CD4-positive, alpha-beta memory T cell (primary cell): ENCODE data around the gene PKLR. TPM values are rescaled to one million over a fixed set of nuclear protein-coding genes. Genes with fewer than 3 reads are reported as not detected.
"Not testable (repeated sequence)": the region's sequence is repeated elsewhere in the genome, so short reads cannot be mapped to it uniquely, and the experiment has no call there.

Source experiments
- CTCF ChIA-PET: fragments of 350-600 bp; sonication (Branson Sonifier 250); formaldehyde crosslinking; loops from one replicate; lab custom pipeline; 2021; ENCODE audit warnings: inconsistent platforms; ENCODE audit not compliant: partially characterized antibody; lab: Charles Lee
- POLR2A ChIA-PET: fragments of 350-600 bp; sonication (Branson Sonifier 250); formaldehyde crosslinking; loops from one replicate; lab custom pipeline; 2021; ENCODE audit not compliant: partially characterized antibody; lab: Charles Lee
- DNase-seq, 5 donors: peaks; one replicate each; pipeline versions ENCODE4 v3.0.0 to v3.0.0-alpha.2; 2020 to 2022; ENCODE audit warnings: mixed read lengths in 1 of 5
- H3K27ac ChIP-seq: one replicate; pipeline ENCODE4 v1.7.0; 2013; ENCODE audit warnings: low read depth, low read length
- H3K27me3 ChIP-seq: 2 replicates; pipeline ENCODE4 v1.7.0; 2013; ENCODE audit warnings: mild to moderate bottlenecking, low read length, moderate library complexity; ENCODE audit not compliant: insufficient read depth
- H3K36me3 ChIP-seq: 2 replicates; pipeline ENCODE4 v1.7.0; 2013; ENCODE audit warnings: mild to moderate bottlenecking, low read length, moderate library complexity; ENCODE audit not compliant: insufficient read depth
- H3K4me1 ChIP-seq: 2 replicates; pipeline ENCODE4 v1.7.0; 2013; ENCODE audit warnings: mild to moderate bottlenecking, low read length, moderate library complexity; ENCODE audit not compliant: insufficient read depth
- H3K4me3 ChIP-seq, 2 donors: one replicate each; pipeline ENCODE4 v1.7.0; 2013; ENCODE audit warnings: low read length in 2 of 2, mild to moderate bottlenecking in 1 of 2
- H3K9me3 ChIP-seq, 2 donors: one replicate each; pipeline ENCODE4 v1.7.0; 2013; ENCODE audit warnings: low read length in 2 of 2, control low read depth in 1 of 2; ENCODE audit not compliant: control insufficient read depth in 1 of 2
- H3K27ac Mint-ChIP-seq, 7 donors: one replicate each; pipeline ENCODE4 v1.8.0; 2020 to 2021; ENCODE audit warnings: mixed read lengths in 7 of 7, mild to moderate bottlenecking in 6 of 7, inconsistent platforms in 3 of 7, moderate library complexity in 3 of 7
- H3K27me3 Mint-ChIP-seq, 2 donors: one replicate each; pipeline ENCODE4 v1.8.0; 2020 to 2021; ENCODE audit warnings: mixed read lengths in 2 of 2
- H3K36me3 Mint-ChIP-seq, 2 donors: one replicate each; pipeline ENCODE4 v1.8.0; 2020 to 2021; ENCODE audit warnings: mixed read lengths in 2 of 2, inconsistent platforms in 1 of 2, mild to moderate bottlenecking in 1 of 2
- H3K4me1 Mint-ChIP-seq, 4 donors: one replicate each; pipeline ENCODE4 v1.8.0; 2020 to 2021; ENCODE audit warnings: mixed read lengths in 4 of 4, mild to moderate bottlenecking in 1 of 4
- H3K4me3 Mint-ChIP-seq, 8 donors: one replicate each; pipeline ENCODE4 v1.8.0; 2020 to 2021; ENCODE audit warnings: mixed read lengths in 8 of 8, mild to moderate bottlenecking in 7 of 8, moderate library complexity in 6 of 8, inconsistent platforms in 3 of 8
- H3K9me3 Mint-ChIP-seq, 8 donors: one replicate each; pipeline ENCODE4 v1.8.0; 2020 to 2021; ENCODE audit warnings: mixed read lengths in 8 of 8, mild to moderate bottlenecking in 5 of 8, inconsistent platforms in 3 of 8, moderate library complexity in 1 of 8
- intact Hi-C: fragments of 100-400 bp; cut with micrococcal nuclease; formaldehyde crosslinking; loops from one replicate; pipeline ENCODE4 v1.15.1; 2023
- polyA plus RNA-seq, 2 donors: library from polyadenylated mRNA; unstranded; fragments of 300-500 nt; fragmentation: Illumina TruSeq; gene quantifications; one replicate each; pipeline ENCODE4 v1.2.3, GENCODE V29; 2021
- total RNA-seq, 2 experiments: library from RNA; stranded (reverse); gene quantifications; one replicate each; pipeline ENCODE4 v1.2.3, GENCODE V29; 2021

Gene PKLR
- total and polyA plus RNA-seq, 4 experiments from 2014 or later, result not detected

- POLR2A ChIA-PET, intact Hi-C loops: not testable (repeated sequence)
- CTCF ChIA-PET, result interaction anchor here (0.7 to 3.7 kb wide), 4 partner anchors 52 to 352 kb away, joined by 3 to 13 read pairs (median 4); partner anchors contain the start of genes KRTCAP2 and RUSC1
These were observed 54.4 kb downstream of the PKLR start for GRCh38 chr1:155246796-155247195.

GRCh38 chr1:155245163-155245524, 56.1 kb downstream of the PKLR start:
- intact Hi-C loops, result no loop called here
- ChIA-PET POLR2A (interaction anchor here (0.6 to 3.5 kb wide), 19 partner anchors 9 to 872 kb away, joined by 3 to 47 read pairs (median 5); partner anchors contain the start of genes ASH1L, CLK2, ENTREP3 and KRTCAP2), CTCF (interaction anchor here (1.3 to 3.7 kb wide), 6 partner anchors 18 to 77 kb away, joined by 4 to 14 read pairs (median 7); partner anchors contain the start of genes KRTCAP2, MTX1, RUSC1 and THBS3)
- Mint-ChIP-seq H3K4me1 (peaks cover 14 to 56% (median 39%) of the 10 kb centered on the region in 4 donors), H3K36me3 (peaks cover 0 to 9% of the 10 kb centered on the region in 2 donors), H3K27ac (peak overlapping the region; percentile 95 to 100 (median 99)), H3K4me3 (peak overlapping the region; percentile 90 to 98 (median 93)), H3K27me3 (peaks cover 3% of the 10 kb centered on the region in 2 donors), H3K9me3 (peaks cover 0 to 9% (median 2%) of the 10 kb centered on the region in 8 donors)
- no peaks in the 10 kb centered on the region for H3K27me3 ChIP-seq
- peak overlapping the region; percentile 78 for H3K27ac ChIP-seq
- H3K9me3 ChIP-seq, result no peaks in the 10 kb centered on the region
- H3K36me3 ChIP-seq, result no peaks in the 10 kb centered on the region
- no peak for DNase-seq
- H3K4me1 ChIP-seq, result peaks cover 45% of the 10 kb centered on the region
- peak overlapping the region; percentile 11 to 73 for H3K4me3 ChIP-seq

More at GRCh38 chr1:155246796-155247195, 54.4 kb downstream of the PKLR start:
- Mint-ChIP-seq H3K27ac (peak overlapping the region in 2 of 7 donors; percentile 8 to 99), H3K4me1 (peaks cover 7 to 47% (median 27%) of the 10 kb centered on the region in 4 donors), H3K4me3 (peak overlapping the region in 2 of 8 donors; percentile 3 to 21)
- H3K9me3 ChIP-seq, H3K36me3 Mint-ChIP-seq, H3K4me3 ChIP-seq, H3K36me3 ChIP-seq, H3K27me3 ChIP-seq, H3K27ac ChIP-seq, H3K9me3 Mint-ChIP-seq, DNase-seq, H3K27me3 Mint-ChIP-seq: not testable (repeated sequence)
- peaks cover 30% of the 10 kb centered on the region for H3K4me1 ChIP-seq

- Histone ChIP-seq H3K36me3 (no peaks in the 10 kb centered on the region), H3K27me3 (no peaks in the 10 kb centered on the region), H3K27ac (peak overlapping the region; percentile 78), H3K4me3 (peak overlapping the region; percentile 11 to 73), H3K4me1 (peaks cover 47% of the 10 kb centered on the region), H3K9me3 (no peaks in the 10 kb centered on the region)
- peaks cover 0 to 9% of the 10 kb centered on the region in 2 donors for H3K36me3 Mint-ChIP-seq
- ChIA-PET CTCF (interaction anchor here (0.6 to 3.7 kb wide), 9 partner anchors 17 to 77 kb away, joined by 3 to 14 read pairs (median 5); partner anchors contain the start of genes KRTCAP2, MTX1, RUSC1 and THBS3), POLR2A (interaction anchor here (0.6 to 3.5 kb wide), 30 partner anchors 9 to 873 kb away, joined by 3 to 47 read pairs (median 4); partner anchors contain the start of genes ASH1L, CLK2, ENTREP3 and GON4L)
- peaks cover 0 to 9% (median 2%) of the 10 kb centered on the region in 8 donors for H3K9me3 Mint-ChIP-seq
- peak overlapping the region; percentile 90 to 98 (median 93) for H3K4me3 Mint-ChIP-seq
- H3K4me1 Mint-ChIP-seq, result peaks cover 14 to 58% (median 39%) of the 10 kb centered on the region in 4 donors
- H3K27ac Mint-ChIP-seq, result peak overlapping the region; percentile 95 to 100 (median 99)
- intact Hi-C loops, result loop anchor here (1.0 to 5.0 kb wide), 5 partner anchors 17 to 72 kb away; partner anchors contain the start of genes HCN3, KRTCAP2, MTX1 and THBS3
- H3K27me3 Mint-ChIP-seq, result peaks cover 3% of the 10 kb centered on the region in 2 donors
- peak; percentile 94 to 98 (median 96) for DNase-seq
These were observed 56.7 kb downstream of the PKLR start for GRCh38 chr1:155244368-155245162.

GRCh38 chr1:155242805-155243358, 58.4 kb downstream of the PKLR start:
- Mint-ChIP-seq H3K36me3 (peaks cover 3 to 20% of the 10 kb centered on the region in 2 donors), H3K9me3 (peaks cover 0 to 9% (median 2%) of the 10 kb centered on the region in 8 donors), H3K4me1 (peaks cover 16 to 59% (median 43%) of the 10 kb centered on the region in 4 donors), H3K27me3 (peaks cover 3% of the 10 kb centered on the region in 2 donors), H3K27ac (peak overlapping the region; percentile 84 to 100 (median 99)), H3K4me3 (peak overlapping the region; percentile 90 to 98 (median 93))
- DNase-seq, result no peak
- intact Hi-C loops, result loop anchor here (5.0 kb wide), 4 partner anchors 34 to 71 kb away; partner anchors contain the start of genes HCN3, KRTCAP2, MTX1 and THBS3
- Histone ChIP-seq H3K9me3 (no peaks in the 10 kb centered on the region), H3K4me1 (peaks cover 47% of the 10 kb centered on the region), H3K4me3 (no peak overlapping the region), H3K36me3 (no peaks in the 10 kb centered on the region), H3K27me3 (no peaks in the 10 kb centered on the region), H3K27ac (peak overlapping the region; percentile 78)
- CTCF ChIA-PET, result interaction anchor here (0.7 to 3.2 kb wide), 5 partner anchors 8 to 70 kb away, joined by 3 to 14 read pairs (median 4); partner anchors contain the start of genes KRTCAP2, MTX1 and THBS3
- POLR2A ChIA-PET, result interaction anchor here (0.8 to 3.5 kb wide), 8 partner anchors 11 to 81 kb away, joined by 3 to 47 read pairs (median 17); partner anchors contain the start of genes ENTREP3, MTX1, SCAMP3 and THBS3

GRCh38 chr1:155241841-155242264, 59.4 kb downstream of the PKLR start:
- H3K9me3 ChIP-seq, result no peaks in the 10 kb centered on the region
- peaks cover 6 to 28% of the 10 kb centered on the region in 2 donors for H3K36me3 Mint-ChIP-seq
- peaks cover 3% of the 10 kb centered on the region in 2 donors for H3K27me3 Mint-ChIP-seq
- H3K4me3 Mint-ChIP-seq, result peak overlapping the region in 4 of 8 donors; percentile 11 to 92 (median 52)
- ChIA-PET POLR2A (interaction anchor here (0.8 to 2.0 kb wide), 7 partner anchors 9 to 368 kb away, joined by 3 to 14 read pairs (median 4); partner anchors contain the start of genes ASH1L, CLK2 and KRTCAP2), CTCF (interaction anchor here (0.6 to 2.0 kb wide), 5 partner anchors 9 to 359 kb away, joined by 3 to 8 read pairs (median 4); no protein-coding TSS in a partner anchor)
- H3K9me3 Mint-ChIP-seq, result peaks cover 0 to 9% (median 2%) of the 10 kb centered on the region in 8 donors
- H3K4me1 ChIP-seq, result peaks cover 47% of the 10 kb centered on the region
- H3K27ac Mint-ChIP-seq, result peak overlapping the region; percentile 77 to 100 (median 90)
- H3K27me3 ChIP-seq, result no peaks in the 10 kb centered on the region
- H3K27ac ChIP-seq, result peak overlapping the region; percentile 14
- DNase-seq, result no peak
- intact Hi-C loops, result loop anchor here (5.0 kb wide), 4 partner anchors 35 to 70 kb away; partner anchors contain the start of genes HCN3, KRTCAP2, MTX1 and THBS3
- no peaks in the 10 kb centered on the region for H3K36me3 ChIP-seq
- peaks cover 16 to 62% (median 43%) of the 10 kb centered on the region in 4 donors for H3K4me1 Mint-ChIP-seq
- H3K4me3 ChIP-seq, result no peak overlapping the region

- Mint-ChIP-seq H3K4me1 (peaks cover 16 to 66% (median 48%) of the 10 kb centered on the region in 4 donors), H3K27ac (peak overlapping the region; percentile 77 to 99 (median 90)), H3K4me3 (peak overlapping the region; percentile 81 to 92 (median 88)), H3K36me3 (peaks cover 13 to 34% of the 10 kb centered on the region in 2 donors), H3K9me3 (peaks cover 0 to 9% (median 2%) of the 10 kb centered on the region in 8 donors), H3K27me3 (peaks cover 3% of the 10 kb centered on the region in 2 donors)
- Histone ChIP-seq H3K9me3 (no peaks in the 10 kb centered on the region), H3K36me3 (peaks cover 4% of the 10 kb centered on the region), H3K27me3 (no peaks in the 10 kb centered on the region), H3K4me1 (peaks cover 51% of the 10 kb centered on the region), H3K27ac (peak overlapping the region; percentile 57), H3K4me3 (peak overlapping the region; percentile 44 to 58)
- CTCF ChIA-PET, result interaction anchor here (0.6 to 2.0 kb wide), 4 partner anchors 9 to 360 kb away, joined by 3 to 8 read pairs (median 4); no protein-coding TSS in a partner anchor
- POLR2A ChIA-PET, result interaction anchor here (0.7 to 2.0 kb wide), 10 partner anchors 9 to 368 kb away, joined by 3 to 14 read pairs (median 4); partner anchors contain the start of genes ASH1L, CLK2 and KRTCAP2
- DNase-seq, result peak; percentile 70 to 81 (median 73)
- intact Hi-C loops, result loop anchor here (5.0 kb wide), 4 partner anchors 34 to 69 kb away; partner anchors contain the start of genes HCN3, KRTCAP2, MTX1 and THBS3
These were observed 60.1 kb downstream of the PKLR start for GRCh38 chr1:155241069-155241679.
